Smooth muscle cell of the brain vasculature (primary cell): ENCODE results near the gene DNAH11.
"Not testable (repeated sequence)": the region's sequence is repeated elsewhere in the genome, so short reads cannot be mapped to it uniquely, and the experiment has no call there.

ENCODE experiments used
- DNase-seq: peaks from one replicate; pipeline ENCODE4 v3.0.0-alpha.2; 2012; ENCODE audit warnings: low read depth, low spot score

The DNAH11 gene

DNA sequence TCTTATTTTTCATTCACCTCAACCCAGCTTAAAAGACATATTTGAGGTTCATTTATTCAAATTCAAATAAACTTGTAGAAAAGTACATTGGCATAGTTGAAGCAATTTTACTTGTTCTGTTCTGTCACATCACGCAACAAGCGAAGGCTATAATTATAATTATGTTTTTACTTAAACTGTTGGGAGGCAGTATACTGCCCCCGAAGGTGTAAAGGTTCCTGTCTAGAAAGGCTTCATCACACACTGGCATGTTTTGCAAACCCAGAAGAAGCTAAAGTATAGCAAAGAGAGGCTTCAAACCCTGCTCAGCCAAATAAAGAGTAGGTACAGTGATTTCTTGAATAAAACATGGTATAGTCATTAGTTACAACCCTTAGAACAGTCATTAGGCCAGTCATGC is 340.2 kb downstream of the DNAH11 start:
- no peak for DNase-seq

DNA sequence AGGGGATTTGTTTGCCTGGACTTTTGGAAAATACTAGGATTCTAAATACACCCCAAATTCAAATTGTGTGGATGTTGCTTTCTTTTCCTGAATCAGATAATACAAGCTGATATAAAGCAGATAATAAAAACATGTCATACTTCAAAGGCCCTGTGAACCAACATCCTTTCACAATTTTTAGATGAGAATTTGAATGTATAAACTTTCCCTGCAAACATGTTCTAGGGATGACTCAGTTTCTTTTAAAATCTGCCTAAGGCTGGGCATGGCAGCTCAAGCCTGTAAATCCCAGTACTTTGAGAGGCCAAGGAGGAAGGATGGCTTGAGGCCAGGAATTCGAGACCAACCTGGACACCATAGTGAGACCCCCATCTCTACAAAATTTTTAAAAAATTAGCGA is 340.7 kb downstream of the DNAH11 start:
- not testable (repeated sequence) for DNase-seq

DNA sequence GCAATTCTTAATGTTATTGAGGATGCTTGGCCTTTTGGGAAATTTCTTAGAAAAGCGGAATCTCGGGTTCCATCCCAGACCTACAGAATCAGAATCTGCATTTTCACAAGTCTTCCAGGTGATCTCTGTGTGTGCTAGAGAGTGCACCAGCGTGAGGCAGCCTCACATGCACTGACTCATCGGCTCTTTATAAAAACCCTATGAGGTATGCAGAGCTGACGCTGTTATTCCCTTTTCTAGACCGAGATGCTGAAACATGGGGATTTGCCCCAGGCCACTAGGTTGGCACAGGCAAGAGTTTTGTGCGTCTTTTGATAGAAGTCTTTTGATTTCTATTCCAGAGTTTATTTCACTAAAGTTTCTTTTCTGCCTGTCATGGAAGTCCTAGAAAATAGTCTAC is 341.7 kb downstream of the DNAH11 start:
- DNase-seq: no peak

DNA sequence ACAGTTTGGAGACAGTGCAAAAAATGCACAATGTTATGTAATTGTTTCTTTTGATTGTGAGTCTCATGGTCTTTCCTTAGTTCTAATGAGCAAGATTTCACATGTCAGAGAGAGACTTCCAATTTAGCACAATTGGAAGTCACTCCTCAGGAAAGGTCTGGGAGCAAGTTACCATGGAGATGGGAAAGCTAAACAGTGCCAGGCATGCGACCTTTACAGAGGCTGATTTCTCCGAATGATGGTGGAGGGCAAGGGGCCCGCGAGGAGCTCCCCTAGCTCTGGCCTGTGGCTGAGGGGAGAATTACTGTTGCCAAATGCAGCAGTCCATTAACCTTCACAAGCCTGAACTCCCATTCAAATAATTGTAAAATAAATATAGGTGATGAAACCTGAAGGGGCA is 343.6 kb downstream of the DNAH11 start:
- no peak for DNase-seq

DNA sequence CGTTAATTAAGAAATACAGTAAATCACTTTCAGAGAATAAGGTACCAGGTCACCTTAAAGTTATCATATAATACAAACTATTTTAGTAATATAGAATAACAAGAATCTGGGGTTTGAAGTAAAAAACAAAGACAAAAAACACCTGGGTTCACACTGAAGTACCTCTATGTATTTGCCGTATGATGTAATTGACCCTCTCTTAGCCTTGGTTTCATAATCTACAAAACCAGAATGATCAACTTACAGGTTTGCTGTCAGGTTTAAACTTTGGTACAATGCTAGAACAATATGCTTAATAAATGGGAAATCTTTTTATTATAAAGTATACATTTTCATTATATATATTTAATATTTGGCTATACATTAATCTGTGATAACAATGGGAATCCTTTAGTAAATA is 344.5 kb downstream of the DNAH11 start:
- no peak for DNase-seq

DNA sequence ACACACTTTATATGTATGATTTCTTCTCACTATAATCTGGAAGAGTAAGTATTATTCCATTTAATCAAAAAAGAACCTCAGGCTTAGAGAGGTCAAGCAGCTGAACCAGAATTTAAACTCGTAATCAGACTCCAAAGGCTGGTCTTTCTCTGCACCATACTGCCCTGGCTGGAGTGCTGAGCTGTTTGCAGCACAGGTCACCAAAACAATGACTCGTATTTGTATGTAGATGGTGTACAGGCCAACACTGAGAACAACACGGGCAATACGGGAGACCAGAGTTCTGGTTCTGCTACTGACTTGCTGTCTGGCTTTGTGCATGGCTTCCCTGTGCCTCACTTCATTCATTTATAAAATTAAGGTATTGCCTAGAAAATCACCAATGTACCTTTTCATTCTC is 344.9 kb downstream of the DNAH11 start:
- DNase-seq: no peak

DNA sequence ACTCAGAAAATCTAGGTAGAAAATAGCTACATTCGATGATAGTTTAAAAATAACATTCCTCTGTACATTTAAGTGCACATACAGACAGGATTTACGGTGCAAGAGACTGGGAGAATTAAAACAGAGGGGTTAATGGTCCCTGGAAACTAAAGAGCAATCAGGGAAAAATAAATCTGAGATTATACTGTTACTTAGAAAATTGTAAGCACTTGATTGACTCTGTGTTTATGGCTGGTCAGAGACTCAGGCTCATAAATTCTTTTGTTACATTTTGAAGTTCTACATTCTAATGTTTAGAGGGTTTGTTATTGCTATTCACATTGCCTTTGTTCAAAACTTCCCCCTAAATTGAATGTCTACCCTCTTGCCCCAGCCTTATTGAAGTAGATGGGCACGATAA is 348.5 kb downstream of the DNAH11 start:
- no peak for DNase-seq

DNA sequence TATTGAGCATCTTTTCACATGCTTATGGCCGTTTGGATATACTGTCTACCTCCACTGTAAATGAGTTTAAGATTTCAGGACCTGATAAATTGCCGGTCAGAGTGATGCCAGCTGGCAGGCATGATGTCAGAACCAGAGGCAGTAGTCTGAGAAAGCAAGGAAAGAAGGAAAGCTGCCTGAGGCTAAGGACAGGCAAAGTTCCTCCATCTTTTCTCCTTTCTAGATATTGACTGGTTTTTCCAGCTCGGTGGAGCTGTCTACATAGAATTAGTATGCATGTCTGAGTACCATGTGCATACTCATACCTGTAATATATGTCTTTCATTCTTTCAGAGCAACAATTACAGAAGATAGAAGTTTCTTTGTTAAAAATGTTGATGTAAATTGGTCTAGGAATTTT is 350.6 kb downstream of the DNAH11 start:
- DNase-seq: no peak

DNA sequence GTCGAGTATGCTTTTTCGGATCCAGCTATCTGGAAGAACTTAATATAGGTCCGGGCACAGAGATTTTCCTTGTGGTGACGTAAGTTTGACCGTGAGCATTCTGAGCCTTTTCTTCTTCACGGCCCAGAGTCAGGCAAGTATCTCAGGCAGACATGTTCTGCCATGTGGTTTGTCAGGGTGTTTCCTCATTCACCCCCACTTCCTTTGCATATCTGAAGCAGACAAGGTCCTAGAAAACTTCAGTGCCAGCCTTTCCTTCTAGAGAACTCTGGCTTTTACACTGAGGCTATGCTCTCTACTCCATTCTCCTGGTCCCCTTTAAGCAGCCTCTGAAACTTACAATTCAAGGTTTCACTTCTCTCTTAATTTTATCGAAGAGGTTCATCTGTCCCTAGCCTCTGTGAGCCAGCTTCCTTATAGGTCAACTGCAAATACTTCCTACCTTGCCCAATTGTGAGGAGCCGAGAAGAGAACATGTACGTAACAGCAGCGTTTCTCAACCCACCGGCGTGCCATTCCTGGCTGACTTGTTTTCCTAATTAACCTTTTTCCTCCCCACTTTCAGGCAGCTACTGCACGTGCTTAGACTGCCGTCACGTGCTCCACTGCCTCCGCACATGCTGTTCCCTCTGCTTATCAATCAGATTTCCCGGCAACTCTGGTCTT is 355.6 kb downstream of the DNAH11 start:
- DNase-seq: no peak

DNA sequence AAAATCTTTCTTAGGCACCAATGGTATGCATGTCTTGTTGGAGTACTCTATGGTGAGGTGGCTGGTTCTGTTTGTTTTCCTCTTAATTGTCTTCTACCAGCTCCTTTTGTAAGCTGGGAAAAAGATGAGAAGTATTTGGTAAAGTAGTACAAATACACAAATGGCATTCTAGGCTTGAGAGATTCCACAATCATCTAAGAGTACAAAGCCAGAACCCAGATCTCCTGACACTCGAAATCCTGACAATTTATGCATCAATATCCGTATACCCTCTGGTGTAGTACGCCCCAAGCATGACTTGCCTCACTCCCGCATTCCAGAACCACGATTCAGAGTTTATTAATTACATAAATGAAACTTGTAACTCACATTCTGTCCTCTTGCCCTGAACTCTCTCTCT is 359.4 kb downstream of the DNAH11 start:
- DNase-seq: no peak

DNA sequence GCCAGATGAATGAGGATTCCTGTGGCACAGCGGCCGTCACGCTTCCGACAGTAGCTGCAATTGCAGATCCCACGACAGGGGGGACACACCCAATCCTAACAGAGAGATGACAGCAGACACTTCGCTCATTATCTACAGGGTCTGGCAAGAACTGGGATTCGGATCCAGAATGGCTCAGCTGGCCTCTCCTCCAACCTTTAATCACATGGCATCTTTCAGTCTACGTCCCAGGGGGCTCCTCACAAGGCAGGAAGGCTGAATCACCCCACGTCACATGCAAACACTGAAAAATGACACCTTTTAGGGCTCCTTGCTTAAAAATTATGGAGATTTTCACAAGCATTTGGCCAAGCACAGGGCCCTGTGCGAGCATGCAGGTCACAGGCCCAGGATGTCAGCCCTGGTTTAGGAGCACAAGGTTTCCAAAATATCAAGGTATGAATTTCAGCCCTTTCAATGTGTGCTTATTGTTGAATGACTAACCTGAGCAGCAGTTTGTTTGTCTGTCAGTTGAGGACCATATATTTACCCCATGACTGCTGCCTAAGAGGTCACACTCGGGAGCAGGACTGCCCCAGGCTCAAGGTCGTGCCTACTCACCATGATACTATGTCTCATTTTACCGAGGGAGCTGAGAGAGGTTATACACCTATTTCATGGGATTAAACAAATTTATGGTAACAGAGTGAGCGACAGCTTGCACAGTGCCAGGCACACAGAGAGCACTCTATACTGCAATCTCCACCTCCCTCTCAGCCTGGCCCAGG is 360.4 kb downstream of the DNAH11 start:
- no peak for DNase-seq

DNA sequence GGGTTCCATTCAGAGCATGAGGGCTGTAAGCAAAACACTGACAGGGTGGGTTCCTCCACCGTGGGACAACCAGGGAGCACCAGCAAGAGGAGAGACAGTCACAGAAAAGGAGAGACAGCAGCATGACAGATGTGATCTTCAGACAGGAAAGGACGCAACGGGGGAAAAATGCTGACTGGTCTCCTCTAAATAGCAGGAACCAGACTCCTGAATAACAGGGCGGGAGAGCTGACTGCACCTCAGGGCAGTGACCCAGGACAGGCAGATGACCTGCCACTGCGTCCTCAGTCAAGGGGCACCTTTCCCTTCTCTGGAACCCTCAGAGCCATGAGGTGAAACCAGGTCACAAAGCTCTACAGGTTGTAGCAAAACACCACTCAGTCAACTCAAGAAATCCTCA is 365.9 kb downstream of the DNAH11 start:
- DNase-seq: no peak

DNA sequence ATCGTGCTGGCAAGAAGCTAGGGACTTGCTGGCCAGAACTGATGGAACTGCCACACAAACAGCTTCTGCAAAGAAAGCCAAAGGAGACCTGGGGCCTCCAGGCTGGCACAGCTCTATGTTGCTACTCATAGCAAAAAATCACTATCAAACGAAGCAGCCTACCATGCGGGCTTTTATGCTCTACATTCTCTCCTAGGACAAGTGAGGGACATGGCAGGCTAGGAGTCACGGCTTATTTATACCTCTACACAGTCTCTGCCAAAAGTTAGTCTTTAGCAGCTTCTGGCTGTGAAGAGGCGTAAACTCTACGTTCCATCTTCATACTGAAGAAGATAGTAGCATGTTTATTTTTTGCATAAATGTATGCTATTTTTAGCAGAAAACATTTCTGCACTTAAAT is 367.4 kb downstream of the DNAH11 start:
- no peak for DNase-seq

DNA sequence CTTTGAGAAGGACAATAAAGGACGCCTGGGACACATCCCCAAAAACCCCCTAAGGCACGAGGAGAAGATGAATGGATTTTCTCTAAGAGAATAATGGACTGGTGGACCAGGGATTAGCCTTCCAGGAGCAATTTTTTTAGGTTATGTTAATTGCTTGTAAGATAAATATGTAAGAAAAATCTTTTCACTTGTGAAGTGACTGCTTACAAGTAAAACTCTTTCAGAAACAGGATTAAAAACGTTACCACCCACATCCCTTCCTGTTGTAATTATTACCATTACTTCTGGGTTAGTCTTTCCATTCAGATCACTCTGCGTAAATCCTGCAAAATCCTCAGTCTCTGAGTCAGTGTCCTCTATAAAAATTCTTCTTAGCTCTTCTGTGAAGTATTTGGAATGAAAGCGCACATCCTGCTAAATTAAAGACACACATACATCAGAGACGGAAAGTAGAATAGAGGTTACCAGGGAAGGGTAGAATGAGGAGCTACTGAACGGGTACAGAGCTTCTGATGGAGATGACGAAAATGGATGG is 368.6 kb downstream of the DNAH11 start:
- DNase-seq: no peak

DNA sequence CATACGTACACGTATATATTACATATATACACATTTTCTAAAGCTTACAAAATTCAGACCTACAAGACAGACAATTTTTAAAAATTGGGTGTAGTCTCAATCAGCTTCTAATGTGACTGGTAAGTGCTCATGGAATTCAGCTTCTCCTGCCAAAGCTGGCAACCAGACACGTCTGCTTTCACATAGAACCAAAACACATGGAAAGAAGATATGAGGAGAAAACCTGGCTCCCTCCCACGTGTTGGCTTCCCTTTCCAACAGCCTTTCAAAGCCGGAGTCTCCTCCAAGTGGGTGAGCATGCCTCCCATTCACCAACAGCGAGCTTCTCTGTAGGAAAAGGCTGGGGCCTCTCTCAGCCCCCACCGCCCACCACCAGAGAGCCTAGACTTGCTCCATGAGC is 369.5 kb downstream of the DNAH11 start:
- no peak for DNase-seq

DNA sequence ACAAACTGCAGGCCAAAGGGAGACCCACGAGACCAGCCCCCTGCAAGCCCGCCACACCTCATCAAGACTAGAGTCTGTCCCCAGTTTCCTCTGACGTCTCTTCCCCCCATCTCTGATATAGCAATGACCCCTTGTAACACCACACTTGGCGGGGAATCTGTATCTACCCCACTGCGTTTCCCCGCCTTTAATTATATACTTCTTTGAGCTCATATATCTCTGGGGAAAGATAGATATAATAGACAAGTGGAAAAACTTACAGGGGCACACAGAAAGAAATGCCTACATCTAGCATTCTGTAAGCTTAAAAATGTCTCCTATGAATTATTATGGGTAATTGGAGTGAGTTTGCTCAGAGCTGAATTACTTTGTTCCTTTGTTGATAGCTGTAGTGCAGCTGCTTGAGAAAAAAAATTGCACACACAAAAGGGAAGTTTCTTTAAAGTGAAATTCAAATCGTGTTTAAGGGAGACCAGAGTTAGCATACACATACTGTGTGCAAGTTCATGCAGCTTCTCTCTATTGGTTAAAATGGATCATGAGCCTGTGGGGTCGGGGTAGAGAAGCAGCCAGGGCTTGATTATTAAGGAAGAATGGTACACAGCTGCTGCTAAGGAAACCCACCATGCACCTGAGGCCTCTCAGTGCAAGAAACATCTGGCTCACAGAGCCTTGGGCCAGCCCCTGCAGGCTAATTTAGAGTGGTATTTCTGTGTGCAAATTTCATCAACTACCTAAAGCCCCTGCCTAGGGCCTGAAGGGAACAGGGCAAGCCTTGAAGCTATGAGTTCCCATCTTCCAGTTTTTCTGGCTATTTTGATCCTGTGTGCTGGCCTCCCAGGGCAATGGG is 370.3 kb downstream of the DNAH11 start:
- no peak for DNase-seq

DNA sequence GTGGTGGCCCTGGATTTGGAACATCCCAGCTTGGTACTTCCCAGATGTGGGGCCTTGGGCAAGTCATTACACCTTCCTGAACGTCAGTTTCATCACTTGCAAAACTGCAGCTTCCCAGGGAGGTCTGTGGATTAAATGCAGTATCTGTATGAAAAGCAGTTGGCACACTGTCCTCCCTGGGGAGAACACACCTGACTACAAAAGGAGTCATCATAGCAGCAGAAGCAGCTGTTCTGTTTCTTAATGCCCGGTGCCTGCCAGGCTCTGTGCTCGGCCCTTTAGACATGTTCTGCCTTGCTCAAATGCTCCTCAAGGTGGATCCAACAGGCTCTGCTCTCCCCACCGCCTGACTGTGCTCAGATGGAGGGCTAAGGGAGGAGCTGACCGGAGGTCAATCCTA is 371.8 kb downstream of the DNAH11 start:
- DNase-seq: no peak

DNA sequence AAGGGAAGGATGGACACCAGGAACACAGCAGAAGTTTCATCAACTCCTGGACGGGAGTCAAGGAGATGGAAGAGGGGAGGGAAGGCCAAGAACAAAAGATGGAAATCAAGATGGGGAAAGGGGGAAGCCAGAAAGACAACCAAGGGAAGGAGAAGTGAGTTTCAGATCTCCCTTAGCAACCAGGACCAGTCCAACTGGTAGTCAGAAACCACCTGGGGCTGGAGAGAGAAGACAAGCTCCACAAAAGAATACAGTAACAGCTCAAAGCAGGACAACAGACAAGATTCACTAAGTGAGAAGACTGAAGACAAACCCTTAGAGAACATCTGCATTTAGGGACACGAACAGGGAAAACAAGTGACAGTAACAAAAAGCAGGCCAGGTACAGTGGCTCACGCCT is 372.3 kb downstream of the DNAH11 start:
- no peak for DNase-seq

DNA sequence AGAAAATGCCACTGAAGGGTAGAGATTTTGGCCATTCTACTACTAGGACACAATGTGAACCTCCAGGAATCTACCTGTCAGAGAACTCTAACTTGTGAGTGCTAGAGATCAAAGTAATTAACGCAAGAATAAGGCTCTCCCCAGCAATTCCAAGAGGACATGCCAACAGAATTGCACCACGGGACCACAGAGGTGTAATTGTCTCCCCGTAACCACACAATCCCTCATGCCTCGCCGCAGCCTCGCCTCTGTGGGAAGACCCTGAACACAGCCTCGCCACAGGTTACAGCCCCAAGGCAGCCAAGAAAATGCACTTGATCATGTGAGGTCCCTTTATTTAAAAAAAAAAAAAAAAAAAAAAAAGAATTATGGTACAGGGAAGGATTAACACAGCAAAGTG is 373.3 kb downstream of the DNAH11 start:
- no peak for DNase-seq

DNA sequence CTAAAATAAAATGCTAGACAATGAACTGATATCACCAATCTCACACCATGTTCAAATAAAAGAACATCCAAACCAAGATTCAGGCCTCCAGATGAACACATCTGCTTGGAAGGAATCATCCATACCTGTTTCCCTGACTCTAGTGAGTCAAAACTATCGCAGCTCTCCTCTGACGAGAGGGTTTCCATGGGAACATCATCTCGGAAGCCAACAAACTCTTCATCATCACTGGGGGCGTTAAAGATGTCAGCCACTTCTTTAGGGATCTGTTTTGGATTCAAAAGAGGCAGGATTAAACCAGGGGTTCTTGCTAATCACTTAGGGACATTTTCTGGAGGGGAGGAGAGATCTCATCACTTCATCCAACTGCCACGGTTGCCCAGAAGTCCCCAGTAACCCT is 373.8 kb downstream of the DNAH11 start:
- no peak for DNase-seq

DNA sequence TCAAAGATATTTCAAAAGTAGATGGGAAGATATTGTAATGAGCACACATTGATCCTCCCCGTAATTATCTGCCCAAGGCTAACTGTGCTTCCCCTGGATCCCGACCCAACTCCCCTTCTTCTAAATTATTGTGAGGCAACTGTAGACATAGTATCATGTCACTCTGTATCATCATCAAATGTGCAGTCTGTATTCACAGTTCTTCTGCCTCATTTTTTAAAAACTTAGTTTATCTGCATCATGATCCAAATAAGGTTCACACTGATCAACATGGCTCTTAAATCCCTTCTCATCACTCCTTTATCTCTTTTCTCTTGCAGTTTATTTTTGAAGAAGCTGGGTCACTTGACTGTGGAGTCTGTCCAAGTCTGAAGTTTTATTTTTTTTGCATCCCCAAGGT is 375.4 kb downstream of the DNAH11 start:
- DNase-seq: no peak

DNA sequence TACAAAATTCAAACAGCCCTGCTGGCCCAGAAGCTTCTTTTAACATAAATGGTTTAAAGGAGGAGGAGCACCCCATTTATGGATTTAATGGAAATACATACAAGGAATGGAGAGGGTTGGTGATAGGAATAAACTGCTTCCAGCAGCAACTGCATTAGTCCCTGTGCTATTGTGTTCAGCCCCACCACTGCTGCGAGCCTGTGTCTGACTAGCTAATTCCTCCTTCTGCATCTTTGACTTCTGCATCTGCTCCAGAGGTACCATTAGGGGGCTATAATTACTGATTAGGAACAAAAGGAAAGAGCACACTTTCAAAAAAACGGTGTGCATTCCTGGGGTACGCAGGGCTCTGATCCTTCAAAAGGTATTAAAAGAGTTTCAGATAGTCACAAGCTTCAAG is 378.1 kb downstream of the DNAH11 start:
- no peak for DNase-seq
